ENCODE results near the gene TMEM163. TPM values are rescaled to one million over a fixed set of nuclear protein-coding genes. Genes with fewer than 3 reads are reported as not detected.

The TMEM163 gene
- total RNA-seq, 1 donor from 2014 or later = 1.0 TPM

GRCh38 chr2:134601264-134601663 lies 117.5 kb downstream of the TMEM163 start:
- TF ChIP-seq CTCF (conservative IDR thresholded peaks at IDR 0.05) = no peak
- Mint-ChIP-seq H3K4me1 (peaks cover 6% of the 10 kb centered on the region), H3K4me3 (no peak overlapping the region), H3K9me3 (no peaks in the 10 kb centered on the region), H3K27ac (ENCODE audit: unreplicated experiment) (no peak overlapping the region), H3K36me3 (ENCODE audit: low read depth) (peaks cover 5% of the 10 kb centered on the region), H3K27me3 (ENCODE audit: low read depth) (peaks cover 9% of the 10 kb centered on the region)
- DNase-seq (ENCODE audit: low read depth, low spot score) = no peak

GRCh38 chr2:134600208-134600607 lies 118.6 kb downstream of the TMEM163 start:
- DNase-seq (ENCODE audit: low read depth, low spot score) = no peak
- no peaks in the 10 kb centered on the region for H3K9me3 Mint-ChIP-seq
- no peak overlapping the region for H3K27ac Mint-ChIP-seq (ENCODE audit: unreplicated experiment)
- no peak for TF ChIP-seq CTCF (conservative IDR thresholded peaks at IDR 0.05)
- peaks cover 9% of the 10 kb centered on the region for H3K27me3 Mint-ChIP-seq (ENCODE audit: low read depth)
- H3K4me1 Mint-ChIP-seq = peaks cover 6% of the 10 kb centered on the region
- peaks cover 5% of the 10 kb centered on the region for H3K36me3 Mint-ChIP-seq (ENCODE audit: low read depth)
- no peak overlapping the region for H3K4me3 Mint-ChIP-seq

GRCh38 chr2:134599236-134599635 lies 119.6 kb downstream of the TMEM163 start:
- no peak for DNase-seq (ENCODE audit: low read depth, low spot score)
- no peaks in the 10 kb centered on the region for H3K9me3 Mint-ChIP-seq
- peaks cover 7% of the 10 kb centered on the region for H3K27me3 Mint-ChIP-seq (ENCODE audit: low read depth)
- peaks cover 4% of the 10 kb centered on the region for H3K36me3 Mint-ChIP-seq (ENCODE audit: low read depth)
- H3K27ac Mint-ChIP-seq (ENCODE audit: unreplicated experiment) = no peak overlapping the region
- peaks cover 5% of the 10 kb centered on the region for H3K4me1 Mint-ChIP-seq
- no peak for TF ChIP-seq CTCF (conservative IDR thresholded peaks at IDR 0.05)
- no peak overlapping the region for H3K4me3 Mint-ChIP-seq

- Mint-ChIP-seq H3K27ac (ENCODE audit: unreplicated experiment) (no peak overlapping the region), H3K4me3 (no peak overlapping the region), H3K9me3 (peaks cover 11% of the 10 kb centered on the region), H3K27me3 (ENCODE audit: low read depth) (no peaks in the 10 kb centered on the region), H3K36me3 (ENCODE audit: low read depth) (peaks cover 6% of the 10 kb centered on the region), H3K4me1 (peaks cover 18% of the 10 kb centered on the region)
- TF ChIP-seq CTCF (conservative IDR thresholded peaks at IDR 0.05) = no peak
- no peak for DNase-seq (ENCODE audit: low read depth, low spot score)
These were observed 124.4 kb downstream of the TMEM163 start for GRCh38 chr2:134594399-134594798.

- no peak for TF ChIP-seq CTCF (conservative IDR thresholded peaks at IDR 0.05)
- no peaks in the 10 kb centered on the region for H3K27me3 Mint-ChIP-seq (ENCODE audit: low read depth)
- no peak overlapping the region for H3K4me3 Mint-ChIP-seq
- peaks cover 16% of the 10 kb centered on the region for H3K9me3 Mint-ChIP-seq
- H3K36me3 Mint-ChIP-seq (ENCODE audit: low read depth) = peaks cover 9% of the 10 kb centered on the region
- DNase-seq (ENCODE audit: low read depth, low spot score) = no peak
- peaks cover 18% of the 10 kb centered on the region for H3K4me1 Mint-ChIP-seq
- H3K27ac Mint-ChIP-seq (ENCODE audit: unreplicated experiment) = no peak overlapping the region
These were observed 125.3 kb downstream of the TMEM163 start for GRCh38 chr2:134593519-134593918.

- no peak overlapping the region for H3K27ac Mint-ChIP-seq (ENCODE audit: unreplicated experiment)
- no peak for TF ChIP-seq CTCF (conservative IDR thresholded peaks at IDR 0.05)
- H3K27me3 Mint-ChIP-seq (ENCODE audit: low read depth) = no peaks in the 10 kb centered on the region
- peaks cover 18% of the 10 kb centered on the region for H3K4me1 Mint-ChIP-seq
- peaks cover 21% of the 10 kb centered on the region for H3K9me3 Mint-ChIP-seq
- H3K36me3 Mint-ChIP-seq (ENCODE audit: low read depth) = peaks cover 15% of the 10 kb centered on the region
- DNase-seq (ENCODE audit: low read depth, low spot score) = no peak
- H3K4me3 Mint-ChIP-seq = no peak overlapping the region
These were observed 126.4 kb downstream of the TMEM163 start for GRCh38 chr2:134592377-134592776.
